Bronchial epithelial cell (primary cell): Measurements from ENCODE around the gene CIAO1. TPM values are rescaled to one million over a fixed set of nuclear protein-coding genes. Genes with fewer than 3 reads are reported as not detected.

Source experiments
- DNase-seq: peaks from one replicate; pipeline ENCODE4 v3.0.0-alpha.2; 2010; ENCODE audit warnings: low read depth
- FAIRE-seq: peaks from 2 replicates; lab custom pipeline; 2011; peaks lifted over from hg19 to GRCh38; lab: Jason Lieb, UNC
- H3K27me3 ChIP-seq: 2 replicates; pipeline ENCODE4 v1.5.1; 2011; ENCODE audit warnings: low read length; ENCODE audit not compliant: control insufficient read depth, insufficient read depth
- H3K36me3 ChIP-seq: 2 replicates; pipeline ENCODE4 v1.5.1; 2011; ENCODE audit warnings: low read length; ENCODE audit not compliant: control insufficient read depth, insufficient read depth
- H3K4me3 ChIP-seq: 2 replicates; pipeline ENCODE4 v1.5.1; 2011; ENCODE audit warnings: mild to moderate bottlenecking, low read depth, low read length, control low read depth
- CTCF ChIP-seq: IDR thresholded peaks from 2 replicates; pipeline ENCODE4 v1.5.1; 2011; ENCODE audit warnings: mild to moderate bottlenecking, moderate library complexity, low read length, control low read depth, inconsistent platforms; ENCODE audit not compliant: insufficient read depth, severe bottlenecking
- total RNA-seq: library from RNA; depleted of rRNA; stranded (reverse); fragments of >200 nt; gene quantifications from 2 replicates; pipeline ENCODE4 v1.2.1, GENCODE V29; 2014

Gene CIAO1
- total RNA-seq, 1 donor from 2014 or later: 94.0 TPM

DNA sequence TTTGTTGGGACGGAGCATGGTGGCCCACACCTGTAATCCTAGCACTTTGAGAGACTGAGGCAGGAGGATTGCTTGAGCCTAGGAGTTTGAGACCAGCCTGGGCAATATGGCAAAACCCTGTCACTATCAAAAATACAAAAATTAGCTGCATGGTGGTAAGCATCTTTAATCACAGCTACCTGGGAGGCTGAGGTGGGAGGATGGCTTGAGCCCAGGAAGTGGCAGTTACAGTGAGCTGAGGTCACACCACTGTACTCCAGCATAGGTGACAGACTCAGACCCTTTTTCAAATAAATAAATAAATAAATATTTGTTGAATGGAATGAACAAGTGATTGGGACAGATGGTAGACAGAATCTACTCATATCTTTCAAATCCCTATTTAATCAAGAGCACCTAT lies 53.4 kb downstream of the CIAO1 start:
- DNase-seq (no peak), FAIRE-seq (no peak)
- Histone ChIP-seq H3K27me3 (peaks cover 7% of the 10 kb centered on the region), H3K36me3 (no peaks in the 10 kb centered on the region), H3K4me3 (no peak overlapping the region)
- no peak for TF ChIP-seq CTCF

GRCh38 chr2:96320326-96320725 lies 54.3 kb downstream of the CIAO1 start:
- no peaks in the 10 kb centered on the region for H3K36me3 ChIP-seq
- DNase-seq (peak; percentile 62), FAIRE-seq (no peak)
- TF ChIP-seq CTCF: no peak
- H3K4me3 ChIP-seq: no peak overlapping the region
- H3K27me3 ChIP-seq: peaks cover 7% of the 10 kb centered on the region

DNA sequence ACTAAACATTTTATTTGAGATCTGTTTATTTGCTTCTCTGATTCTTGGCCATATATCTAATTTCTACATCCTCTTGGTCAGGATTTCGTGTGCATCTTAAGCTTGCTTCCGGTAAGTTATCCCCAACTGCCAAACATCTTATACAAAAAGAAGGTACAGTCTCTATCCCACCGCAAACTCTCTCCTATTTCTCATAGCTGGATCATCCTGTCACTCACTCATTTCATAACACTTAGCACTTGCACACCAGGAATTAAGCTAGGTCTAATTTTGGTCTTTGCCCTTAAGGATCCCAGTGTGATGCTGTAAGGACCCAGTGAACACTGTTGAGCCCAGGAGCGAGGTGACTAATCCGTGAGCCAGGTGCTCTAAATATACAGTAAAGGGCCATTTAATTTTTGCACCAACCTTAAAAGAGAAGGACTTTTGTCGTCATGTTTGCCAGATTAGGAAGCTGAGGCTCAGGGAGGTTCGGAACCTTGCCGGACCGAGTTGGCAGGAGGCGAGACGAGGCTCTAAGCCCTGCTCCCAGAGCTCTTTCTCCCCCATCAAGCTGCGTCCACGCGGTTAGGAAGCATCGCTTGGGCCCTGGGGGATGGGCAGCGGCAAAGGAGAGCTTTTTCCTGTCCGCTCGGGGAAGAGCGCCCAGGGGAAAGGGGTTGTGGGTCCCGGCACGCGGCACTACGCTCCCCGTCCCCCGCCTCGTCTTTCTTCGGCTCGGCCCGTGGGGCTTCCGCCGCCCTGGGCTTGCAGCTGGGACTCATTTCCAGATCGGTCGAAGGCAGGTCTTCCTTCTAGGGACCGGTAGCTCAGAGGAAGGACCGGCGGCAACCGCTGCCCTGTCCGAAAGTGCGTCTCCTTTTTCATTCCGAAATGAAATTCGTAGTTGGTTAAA lies 55.0 kb downstream of the CIAO1 start:
- FAIRE-seq: no peak
- H3K4me3 ChIP-seq: peak overlapping the region; percentile 42
- no peak for TF ChIP-seq CTCF
- H3K27me3 ChIP-seq: peaks cover 7% of the 10 kb centered on the region
- H3K36me3 ChIP-seq: no peaks in the 10 kb centered on the region
- peak; percentile 44 for DNase-seq

Other genes with a start within 250 kb of the CIAO1 start
- 0.26 and 0.79 TPM in 2 replicates for gene GPAT2, start 231.3 kb upstream of the CIAO1 start, total RNA-seq
- not detected in 2 replicates for gene ADRA2B, start 149.7 kb upstream of the CIAO1 start, total RNA-seq
- 0.13 TPM in 1 of 2 replicates, not detected in the other for gene ASTL, start 127.7 kb upstream of the CIAO1 start, total RNA-seq
- gene DUSP2, start 120.8 kb upstream of the CIAO1 start, total RNA-seq: 1.8 and 5.3 TPM in 2 replicates
- gene STARD7, start 57.4 kb upstream of the CIAO1 start, total RNA-seq: 73.2 and 93.7 TPM in 2 replicates
- 12.1 and 17.3 TPM in 2 replicates for gene TMEM127, start 228 bp upstream of the CIAO1 start, total RNA-seq
- gene SNRNP200, start 39.3 kb downstream of the CIAO1 start, total RNA-seq: 32.6 and 35.8 TPM in 2 replicates
- gene ITPRIPL1, start 59.1 kb downstream of the CIAO1 start, total RNA-seq: 1.6 and 2.6 TPM in 2 replicates
- gene NCAPH, start 69.5 kb downstream of the CIAO1 start, total RNA-seq: 0.53 and 0.77 TPM in 2 replicates
- not detected in 2 replicates for gene NEURL3, start 239.1 kb downstream of the CIAO1 start, total RNA-seq